GM12878 (cell line): Measurements from ENCODE around the gene MTRR. TPM values are rescaled to one million over a fixed set of nuclear protein-coding genes. Genes with fewer than 3 reads are reported as not detected.

Experiments
- ATAC-seq: fragments of 200-7000 bp; cut with Tn5 transposase; 3 replicates; pipeline ENCODE4 v1.9.1; 2020; ENCODE audit warnings: mild to moderate bottlenecking, moderate library complexity
- BruUV-seq: library from RNA; stranded (reverse); fragments of 400-500 nt; replicated peaks from 2 replicates; lab custom pipeline; 2021; lab: Mats Ljungman, UMichigan
- CTCF ChIA-PET: fragments of 300-600 bp; sonication (Branson Sonifier 250); formaldehyde crosslinking; extraction: SDS; loops from one replicate; lab custom pipeline; 2021; ENCODE audit warnings: inconsistent platforms; lab: Yijun Ruan, JAX
- POLR2A ChIA-PET: fragments of 350-600 bp; formaldehyde crosslinking; extraction: SDS; loops from one replicate; lab custom pipeline; 2021; ENCODE audit warnings: inconsistent platforms; lab: Charles Lee
- RAD21 ChIA-PET: fragments of 300-600 bp; sonication (Branson Sonifier 250); formaldehyde crosslinking; loops from one replicate; lab custom pipeline; 2023; ENCODE audit warnings: antibody characterized with exemption; ENCODE audit not compliant: unreplicated experiment; lab: Charles Lee
- SMC1A ChIA-PET: fragments of 300-600 bp; sonication (Branson Sonifier 250); formaldehyde crosslinking; loops from one replicate; lab custom pipeline; 2023; ENCODE audit not compliant: unreplicated experiment, uncharacterized antibody; lab: Charles Lee
- DNase-seq: peaks from one replicate; pipeline ENCODE4 v3.0.0-alpha.2; 2011; ENCODE audit warnings: low read depth, low spot score
- FAIRE-seq: peaks from 3 replicates; lab custom pipeline; 2011; peaks lifted over from hg19 to GRCh38; lab: Jason Lieb, UNC
- H2AFZ ChIP-seq: 2 replicates; pipeline ENCODE4 v1.6.0; 2011; ENCODE audit warnings: low read depth, low read length, control low read depth; ENCODE audit not compliant: control insufficient read depth
- H3K27ac ChIP-seq: 2 replicates; pipeline ENCODE4 v1.5.1; 2011; ENCODE audit warnings: control low read depth; ENCODE audit not compliant: control insufficient read depth, insufficient read depth
- H3K27me3 ChIP-seq, 2 experiments: replicated peaks in 1 of 2; 2 replicates each; pipeline versions ENCODE4 v1.6.0 to v1.6.1; 2011; ENCODE audit warnings: low read length in 1 of 2; ENCODE audit not compliant: control insufficient read depth in 2 of 2, insufficient read depth in 2 of 2
- H3K36me3 ChIP-seq, 2 experiments: 2 replicates each; pipeline ENCODE4 v1.5.1; 2011; ENCODE audit warnings: low read length in 1 of 2; ENCODE audit not compliant: control insufficient read depth in 2 of 2, insufficient read depth in 2 of 2
- H3K4me1 ChIP-seq: 2 replicates; pipeline ENCODE4 v1.6.1; 2011; ENCODE audit warnings: mild to moderate bottlenecking, low read length, moderate library complexity, mixed read lengths; ENCODE audit not compliant: control insufficient read depth, insufficient read depth
- H3K4me2 ChIP-seq: 2 replicates; pipeline ENCODE4 v1.6.0; 2011; ENCODE audit warnings: control low read depth; ENCODE audit not compliant: control insufficient read depth, insufficient read depth
- H3K4me3 ChIP-seq: fragments of 200-600 bp; sonication (generic); 2 replicates; pipeline ENCODE4 v1.5.1; 2016
- H3K79me2 ChIP-seq: 2 replicates; pipeline ENCODE4 v1.6.0; 2011; ENCODE audit warnings: low read length; ENCODE audit not compliant: control insufficient read depth, insufficient read depth
- H3K9ac ChIP-seq: 2 replicates; pipeline ENCODE4 v1.8.0; 2011; ENCODE audit warnings: low read length, control low read depth, mixed read lengths; ENCODE audit not compliant: control insufficient read depth, insufficient read depth
- H3K9me3 ChIP-seq: replicated peaks from 3 replicates; pipeline ENCODE4 v1.5.1; 2011; ENCODE audit warnings: mild to moderate bottlenecking, low read length; ENCODE audit not compliant: control insufficient read depth, insufficient read depth
- H4K20me1 ChIP-seq: 2 replicates; pipeline ENCODE4 v1.6.0; 2011; ENCODE audit not compliant: control insufficient read depth, insufficient read depth
- BHLHE40 ChIP-seq, 2 experiments: fragments of 450-650 bp in 1 of 2; IDR thresholded peaks; 2 replicates each; pipeline ENCODE4 v1.6.1; 2011 to 2017; ENCODE audit warnings: low read depth in 2 of 2, borderline replicate concordance in 1 of 2, improper control_type of control experiment in 1 of 2, low read length in 1 of 2, mild to moderate bottlenecking in 1 of 2
- CEBPZ ChIP-seq: fragments of 150-350 bp; IDR thresholded peaks from 2 replicates; pipeline ENCODE4 v1.6.1; 2016; ENCODE audit warnings: low read depth, low read length
- E4F1 ChIP-seq: fragments of 450-650 bp; IDR thresholded peaks from 2 replicates; pipeline ENCODE4 v1.6.1; 2018; ENCODE audit warnings: borderline replicate concordance, mild to moderate bottlenecking; ENCODE audit not compliant: partially characterized antibody
- EZH2 ChIP-seq: IDR thresholded peaks from 2 replicates; pipeline ENCODE4 v1.6.1; 2012; ENCODE audit warnings: low read depth, mild to moderate bottlenecking, control low read depth, inconsistent platforms, low read length, borderline replicate concordance; ENCODE audit not compliant: control insufficient read depth
- WGBS: methylation state at CpG from one replicate; pipeline ENCODE4 v1.1.6; 2016; ENCODE audit warnings: low lambda C conversion rate; ENCODE audit not compliant: insufficient replicate concordance, insufficient coverage; ENCODE audit errors: missing lambda C conversion rate; 5-methylcytosine and 5-hydroxymethylcytosine counted together
- in situ Hi-C: fragments of 300-500 bp; cut with MboI; formaldehyde crosslinking; loops from 9 replicates; pipeline ENCODE4 v1.14.3; 2018; ENCODE audit warnings: mixed read lengths
- intact Hi-C: fragments of 100-400 bp; cut with micrococcal nuclease; formaldehyde crosslinking; loops from one replicate; pipeline ENCODE4 v1.14.2; 2022; ENCODE audit not compliant: unreplicated experiment
- polyA plus RNA-seq, 11 experiments: library from polyadenylated mRNA; depleted of rRNA in 4 of 11; unstranded in 6 of 11; stranded (reverse) in 5 of 11; fragments of >200 nt; fragmentation: Nextera tagmentation in 4 of 11; fragmentation: Illumina TruSeq in 1 of 11; extraction: Ambion mirVana in 4 of 11; extraction: Trizol in 1 of 11; gene quantifications; 1 replicate in 1 of 11; 2 replicates in 10 of 11; pipeline versions ENCODE4 v1.2.1 to v1.2.3, GENCODE V29; 2011 to 2016; ENCODE audit warnings: inconsistent platforms in 2 of 11, missing spikeins in 2 of 11, low read depth in 1 of 11
- total RNA-seq, 4 experiments: library from RNA; depleted of rRNA in 3 of 4; stranded (reverse); fragments of >200 nt in 3 of 4; fragmentation: Illumina TruSeq in 1 of 4; extraction: Trizol in 1 of 4; gene quantifications; 2 replicates each; pipeline versions ENCODE4 v1.2.1 to v1.2.3, GENCODE V29; 2013 to 2021

Gene MTRR
- total and polyA plus RNA-seq, 10 of the 15 experiments (the other 5 are each of a cell fraction or from before 2014, with no cell fraction given): 13.8 to 76.9 (median 38.0) TPM

DNA sequence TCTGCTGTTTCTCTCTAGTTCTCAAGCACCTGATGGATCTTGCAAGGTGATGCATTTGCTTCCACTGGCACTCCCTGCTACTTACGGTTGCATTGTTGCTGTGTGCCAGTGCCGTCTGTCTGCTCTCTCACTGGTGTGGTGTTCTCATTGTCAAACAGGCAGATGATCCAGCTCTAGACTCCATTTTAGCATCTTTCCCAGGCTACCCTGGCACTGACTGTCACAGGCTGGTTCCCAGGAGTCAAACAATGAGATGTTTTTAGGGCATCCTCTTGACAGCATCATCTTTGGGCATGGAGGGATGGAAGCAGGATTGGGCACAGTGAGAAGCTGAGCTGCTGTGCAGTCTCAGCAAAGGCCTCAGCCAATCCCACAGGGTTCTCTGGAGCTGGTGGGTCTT lies 12.9 kb downstream of the MTRR start:
- H3K4me1 ChIP-seq: peaks cover 21% of the 10 kb centered on the region
- intact Hi-C loops (no loop called here), in situ Hi-C loops (no loop called here)
- no peak overlapping the region for H2AFZ ChIP-seq
- no peak overlapping the region for H3K9ac ChIP-seq
- no peaks in the 10 kb centered on the region for H3K9me3 ChIP-seq
- ChIA-PET RAD21 (no interaction called here), SMC1A (interaction anchor here (1.3 kb wide), 1 partner anchor 44 kb away, joined by 4 read pairs; no protein-coding TSS in a partner anchor), POLR2A (no interaction called here), CTCF (no interaction called here)
- H3K4me2 ChIP-seq: no peak overlapping the region
- FAIRE-seq: no peak
- 100% methylated on average over 2 of the region's 2 CpGs for WGBS
- no peak overlapping the region for H3K4me3 ChIP-seq
- DNase-seq: no peak
- H3K27ac ChIP-seq: no peak overlapping the region
- 0 out of 2 replicates have a peak, but pooled peaks cover 3% of the 10 kb centered on the region for H4K20me1 ChIP-seq
- H3K36me3 ChIP-seq: peaks cover 15 to 38% of the 10 kb centered on the region in 2 experiments
- BruUV-seq: no TSS peak
- ATAC-seq: no peak
- H3K27me3 ChIP-seq: no peaks in the 10 kb centered on the region
- peaks cover 3% of the 10 kb centered on the region for H3K79me2 ChIP-seq
- TF ChIP-seq E4F1 (no peak), CEBPZ (no peak), EZH2 (no peak), BHLHE40 (IDR thresholded peaks at IDR 0.05; ENCODE audit: borderline replicate concordance in 1 of 2, low read depth in 2 of 2, low read length in 1 of 2) (no peak)
